Muscle of leg (tissue), 11 donors: ENCODE results near the gene NRGN. TPM values are rescaled to one million over a fixed set of nuclear protein-coding genes. Genes with fewer than 3 reads are reported as not detected.

Experiments used
- DNase-seq: peaks from one replicate; pipeline ENCODE4 v3.0.0; 2013
- H3K27ac ChIP-seq: one replicate; pipeline ENCODE4 v1.5.1; 2013; ENCODE audit warnings: mild to moderate bottlenecking, low read length, control low read depth
- H3K27me3 ChIP-seq: one replicate; pipeline ENCODE4 v1.6.1; 2013; ENCODE audit warnings: low read length; ENCODE audit not compliant: control insufficient read depth, insufficient read depth
- H3K36me3 ChIP-seq: one replicate; pipeline ENCODE4 v1.6.1; 2013; ENCODE audit warnings: low read length; ENCODE audit not compliant: control insufficient read depth, insufficient read depth
- H3K4me1 ChIP-seq: one replicate; pipeline ENCODE4 v1.6.1; 2013; ENCODE audit warnings: low read length; ENCODE audit not compliant: control insufficient read depth, insufficient read depth
- H3K4me3 ChIP-seq: one replicate; pipeline ENCODE4 v1.5.1; 2013; ENCODE audit warnings: low read length, control low read depth
- H3K9me3 ChIP-seq: replicated peaks from 2 replicates; pipeline ENCODE4 v1.6.1; 2013; ENCODE audit warnings: low read depth, low read length; ENCODE audit not compliant: control insufficient read depth
- WGBS: methylation state at CpG from one replicate; pipeline ENCODE4 v1.1.5; 2013; ENCODE audit warnings: missing lambda C conversion rate; ENCODE audit not compliant: insufficient coverage; 5-methylcytosine and 5-hydroxymethylcytosine counted together
- polyA plus RNA-seq, 8 donors: library from polyadenylated mRNA; unstranded; fragments of 120-200 nt; gene quantifications; one replicate each; pipeline versions ENCODE4 v1.2.1 to v1.2.3, GENCODE V29; 2013; ENCODE audit warnings: inconsistent platforms in 1 of 8, low replicate concordance in 1 of 8; ENCODE audit not compliant: insufficient read length in 8 of 8, insufficient read depth in 1 of 8
- total RNA-seq: library from RNA; stranded (reverse); fragments of 120-200 nt; gene quantifications from one replicate; pipeline ENCODE4 v1.2.4, GENCODE V29; 2013

Gene NRGN
- total and polyA plus RNA-seq, 9 donors, result 0.66 to 9.0 (median 6.3) TPM

DNA sequence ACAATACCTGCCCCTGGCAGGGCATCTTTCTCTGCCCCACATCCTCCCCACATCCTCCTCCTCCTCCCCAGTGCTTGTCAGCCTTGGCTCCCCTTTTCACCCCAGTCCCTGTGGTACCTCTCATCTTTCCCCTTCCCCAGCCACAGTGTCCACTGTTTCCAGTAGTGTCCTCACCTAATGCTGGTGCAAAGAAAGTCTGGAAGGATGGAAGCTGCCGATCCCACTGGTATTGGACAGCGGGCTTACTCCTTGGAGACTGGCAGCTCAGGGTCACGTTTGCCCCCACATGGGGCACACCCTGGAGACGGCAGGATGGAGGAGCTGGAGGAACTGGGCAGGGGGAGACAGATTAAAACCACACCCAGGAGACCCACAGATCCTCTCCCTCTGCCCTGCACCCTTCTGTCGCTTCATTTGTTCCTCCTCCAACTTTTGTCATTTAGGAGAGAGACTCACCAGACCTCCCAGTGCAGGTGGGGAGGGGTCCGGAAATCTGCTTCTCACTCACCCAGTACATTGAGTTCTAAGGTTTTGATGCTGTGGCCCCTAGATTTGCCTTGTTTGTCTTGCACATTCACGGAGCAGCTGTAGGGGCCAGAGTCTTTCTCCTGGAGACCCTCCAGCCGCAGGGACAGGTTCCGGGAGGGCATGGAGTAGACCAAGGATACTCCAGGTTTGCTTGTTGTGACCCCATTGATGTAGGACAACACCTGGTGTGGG lies 16.5 kb downstream of the NRGN start:
- peaks cover 92% of the 10 kb centered on the region for H3K27me3 ChIP-seq
- H3K9me3 ChIP-seq, result no peaks in the 10 kb centered on the region
- H3K4me3 ChIP-seq, result no peak overlapping the region
- DNase-seq, result no peak
- no peak overlapping the region for H3K27ac ChIP-seq
- 24% methylated on average over 2 of the region's 9 CpGs for WGBS
- H3K4me1 ChIP-seq, result peaks cover 31% of the 10 kb centered on the region
- H3K36me3 ChIP-seq, result no peaks in the 10 kb centered on the region

DNA sequence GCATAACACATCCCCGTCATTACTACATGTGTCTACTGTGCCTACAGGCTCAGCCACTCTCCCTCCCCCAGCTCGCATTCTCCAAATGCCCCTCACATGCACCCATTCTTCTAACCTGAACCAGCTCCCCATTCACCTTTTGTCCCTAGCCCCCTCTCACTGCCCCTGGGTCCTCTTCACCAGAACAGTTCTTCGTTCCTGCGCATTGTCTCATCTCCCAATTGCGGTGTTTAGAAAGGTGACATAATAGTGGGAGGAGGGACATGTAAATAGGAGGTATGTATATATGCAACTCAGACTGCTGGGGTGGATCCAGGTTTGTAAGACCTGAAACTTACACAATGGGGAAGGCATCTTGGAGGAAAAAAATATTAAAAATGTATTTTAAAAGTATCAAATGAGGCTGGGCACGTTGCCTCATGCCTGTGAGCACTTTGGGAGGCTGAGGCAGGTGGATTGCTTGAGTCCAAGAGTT lies 17.0 kb downstream of the NRGN start:
- Histone ChIP-seq H3K27ac (no peak overlapping the region), H3K4me1 (peaks cover 33% of the 10 kb centered on the region), H3K36me3 (no peaks in the 10 kb centered on the region), H3K9me3 (no peaks in the 10 kb centered on the region), H3K4me3 (no peak overlapping the region), H3K27me3 (peaks cover 92% of the 10 kb centered on the region)
- 15% methylated on average over 5 of the region's 6 CpGs for WGBS
- no peak for DNase-seq

DNA sequence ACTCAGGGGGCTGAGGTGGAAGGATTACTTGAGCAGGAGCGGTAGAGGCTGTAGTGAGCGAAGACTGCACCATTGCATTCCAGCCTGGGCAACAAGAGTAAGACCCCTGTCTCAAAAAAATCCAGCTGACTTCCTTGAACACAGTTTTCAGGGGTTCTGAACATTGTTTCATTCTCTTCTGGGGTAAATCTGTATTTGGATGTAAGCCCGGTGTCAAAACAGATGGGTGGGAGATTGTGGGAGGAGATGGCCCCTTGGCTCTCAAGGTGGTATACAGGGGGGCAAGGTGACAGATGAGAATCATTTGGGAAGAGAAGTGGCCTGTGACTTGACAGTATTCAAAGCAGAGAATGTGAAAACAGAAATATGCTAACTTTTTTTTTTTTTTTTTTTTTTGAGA lies 17.6 kb downstream of the NRGN start:
- WGBS, result 50% methylated on average over 3 of the region's 3 CpGs
- no peak for DNase-seq
- peaks cover 91% of the 10 kb centered on the region for H3K27me3 ChIP-seq
- H3K9me3 ChIP-seq, result no peaks in the 10 kb centered on the region
- no peak overlapping the region for H3K27ac ChIP-seq
- H3K4me3 ChIP-seq, result no peak overlapping the region
- H3K36me3 ChIP-seq, result no peaks in the 10 kb centered on the region
- H3K4me1 ChIP-seq, result peaks cover 36% of the 10 kb centered on the region

DNA sequence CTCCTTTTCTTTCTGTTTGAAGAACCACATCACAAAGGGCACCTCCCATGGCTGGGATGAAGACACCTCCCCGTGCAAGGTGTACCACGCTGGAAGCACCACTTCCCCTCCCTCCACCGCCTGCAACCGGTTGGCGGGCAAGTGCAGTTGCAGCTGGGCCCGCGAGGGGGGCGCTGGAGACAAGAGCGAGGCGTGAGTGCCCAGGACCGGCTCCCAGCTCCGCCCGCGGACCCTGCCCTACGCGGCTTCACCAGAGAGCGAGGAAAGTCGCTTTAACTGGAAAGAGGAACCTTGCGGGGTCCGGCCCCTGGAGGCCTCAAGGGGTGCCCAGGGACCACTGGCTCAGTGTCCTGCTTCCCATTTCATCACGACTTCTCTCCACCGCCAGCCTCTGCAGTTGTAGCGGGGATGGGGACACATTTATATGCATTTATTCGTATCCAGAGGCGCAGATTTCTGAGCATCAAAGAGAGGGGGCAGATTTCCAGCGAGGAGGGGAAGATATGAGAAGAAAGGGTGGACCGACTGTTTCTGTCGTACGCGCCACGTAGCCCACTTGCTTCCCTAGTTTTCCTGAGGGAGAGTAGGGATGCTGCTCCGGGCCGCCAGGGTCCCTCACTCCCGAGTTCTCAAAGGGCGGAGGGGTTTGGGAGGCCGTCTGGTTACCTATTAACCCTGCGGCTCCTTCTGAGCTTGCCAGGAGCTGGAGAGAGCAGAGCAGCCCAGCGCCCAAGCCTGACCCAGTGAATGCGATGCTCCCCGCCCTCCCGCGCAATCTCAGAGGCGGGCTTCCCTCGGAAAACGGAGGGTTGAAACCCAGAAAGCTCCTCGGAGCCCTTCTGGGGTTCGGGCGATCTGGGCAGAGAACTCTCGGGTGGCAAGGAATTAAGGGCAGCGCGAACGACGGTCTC lies 18.9 kb downstream of the NRGN start:
- 2% methylated on average over 48 of the region's 53 CpGs for WGBS
- H3K4me3 ChIP-seq, result peak overlapping the region; percentile 51
- H3K4me1 ChIP-seq, result peaks cover 43% of the 10 kb centered on the region

DNA sequence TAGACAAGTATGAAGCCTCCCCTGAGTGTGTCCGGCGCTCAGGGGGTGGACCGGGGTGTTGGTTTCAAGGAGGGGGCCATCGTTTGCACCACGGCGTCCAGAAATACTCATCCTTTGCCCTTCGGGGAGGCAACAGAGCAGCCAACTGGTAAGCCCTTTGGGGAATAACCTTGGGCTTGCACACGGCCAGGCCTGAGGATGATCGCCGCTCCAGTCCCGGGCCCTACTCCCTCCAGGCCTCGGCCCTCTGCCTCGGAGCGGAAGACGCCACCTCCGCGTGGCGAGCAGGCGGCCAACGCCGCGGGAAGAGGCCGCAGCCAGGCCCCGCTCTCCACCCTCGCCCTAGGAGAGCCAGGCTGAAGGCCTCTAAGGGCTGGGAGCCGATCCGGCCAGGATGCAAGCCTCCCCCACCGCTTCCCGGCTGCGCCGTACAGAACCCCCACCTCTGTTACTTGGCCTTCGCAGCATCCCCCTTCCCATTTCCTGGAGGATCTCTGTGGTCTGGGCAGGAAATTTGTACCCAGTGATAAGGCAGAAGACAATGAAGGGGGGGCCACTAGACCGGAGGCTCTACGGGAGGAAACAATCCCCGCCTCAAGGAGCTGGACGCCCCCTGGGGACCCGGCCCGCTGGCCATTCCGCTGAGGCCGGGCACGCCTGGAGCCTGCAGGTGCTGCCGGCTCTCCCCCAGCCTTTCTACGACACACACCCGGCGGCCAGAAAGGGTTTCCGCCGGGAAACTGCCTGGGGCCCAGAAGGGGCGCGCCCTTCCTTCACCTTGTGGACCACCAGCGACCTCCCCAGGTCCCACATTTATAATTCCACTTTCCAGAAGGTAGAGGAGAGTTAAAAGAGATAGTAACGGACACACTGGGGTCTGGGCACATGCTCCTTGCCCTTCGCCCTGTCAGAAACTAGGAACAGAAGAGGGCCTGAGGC lies 19.8 kb downstream of the NRGN start:
- 4% methylated on average over 39 of the region's 52 CpGs for whole genome bisulfite sequencing
- DNase-seq, result peak; percentile 70
- peak overlapping the region; percentile 51 for H3K4me3 ChIP-seq
- no peaks in the 10 kb centered on the region for H3K9me3 ChIP-seq
- peaks cover 80% of the 10 kb centered on the region for H3K27me3 ChIP-seq
- H3K27ac ChIP-seq, result peak overlapping the region; percentile 86
- H3K36me3 ChIP-seq, result peaks cover 4% of the 10 kb centered on the region
- H3K4me1 ChIP-seq, result peaks cover 44% of the 10 kb centered on the region

More for the DNA sequence above, 18.9 kb downstream of the NRGN start:
- peak; percentile 72 for DNase-seq
- peaks cover 89% of the 10 kb centered on the region for H3K27me3 ChIP-seq
- no peaks in the 10 kb centered on the region for H3K9me3 ChIP-seq
- H3K27ac ChIP-seq, result peak overlapping the region; percentile 72
- no peaks in the 10 kb centered on the region for H3K36me3 ChIP-seq

DNA sequence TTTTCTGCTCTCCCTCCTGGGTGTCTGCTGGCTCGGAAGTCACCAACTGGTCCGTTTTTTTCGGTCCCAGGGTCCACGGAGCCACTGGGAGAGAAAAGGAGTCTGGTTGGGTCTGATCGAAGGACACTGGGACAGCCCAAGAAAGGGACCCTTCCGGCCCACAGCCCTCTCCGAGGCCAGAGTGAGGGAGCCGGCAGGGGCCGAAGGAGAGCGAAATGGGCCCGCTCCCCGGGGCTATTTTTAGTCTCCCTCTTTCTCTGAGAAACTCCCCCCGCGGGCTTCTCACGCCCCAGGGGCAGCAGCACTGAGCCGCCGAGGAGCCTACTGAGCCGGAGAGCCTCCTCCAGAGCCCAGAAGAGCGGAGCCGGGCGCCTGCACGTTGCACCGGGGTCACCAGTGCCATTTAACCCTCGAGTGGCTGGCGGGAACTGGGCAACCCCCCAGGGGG lies 20.5 kb downstream of the NRGN start:
- H3K36me3 ChIP-seq, result peaks cover 9% of the 10 kb centered on the region
- no peaks in the 10 kb centered on the region for H3K9me3 ChIP-seq
- peaks cover 76% of the 10 kb centered on the region for H3K27me3 ChIP-seq
- peak; percentile 28 for DNase-seq
- 2% methylated on average over 25 of the region's 25 CpGs for WGBS
- H3K4me3 ChIP-seq, result peak overlapping the region; percentile 51
- peaks cover 44% of the 10 kb centered on the region for H3K4me1 ChIP-seq
- peak overlapping the region; percentile 86 for H3K27ac ChIP-seq

DNA sequence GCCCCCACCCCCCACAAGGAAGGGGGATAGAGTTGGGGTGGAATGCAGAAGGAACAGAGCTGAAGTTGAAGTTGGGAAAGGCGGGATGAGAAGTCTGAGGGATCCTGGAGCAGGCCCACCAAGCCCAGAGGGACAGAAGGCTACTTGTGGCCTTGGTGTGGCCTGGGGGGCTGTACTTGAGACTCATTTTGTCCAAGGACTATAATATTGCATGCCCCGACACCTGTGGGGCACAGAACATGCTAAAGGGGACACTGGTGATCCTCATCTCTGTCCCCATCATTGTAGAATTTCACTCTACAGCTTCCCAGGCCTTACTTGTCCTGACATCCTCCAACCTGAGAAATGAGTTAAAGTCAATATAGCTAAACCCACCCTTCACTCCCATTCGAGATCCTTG lies 21.1 kb downstream of the NRGN start:
- Histone ChIP-seq H3K4me3 (peak overlapping the region; percentile 51), H3K4me1 (peaks cover 44% of the 10 kb centered on the region), H3K27me3 (peaks cover 75% of the 10 kb centered on the region), H3K27ac (peak overlapping the region; percentile 86), H3K9me3 (no peaks in the 10 kb centered on the region), H3K36me3 (peaks cover 13% of the 10 kb centered on the region)
- DNase-seq, result no peak
- 57% methylated on average over 1 of the region's 3 CpGs for whole genome bisulfite sequencing

DNA sequence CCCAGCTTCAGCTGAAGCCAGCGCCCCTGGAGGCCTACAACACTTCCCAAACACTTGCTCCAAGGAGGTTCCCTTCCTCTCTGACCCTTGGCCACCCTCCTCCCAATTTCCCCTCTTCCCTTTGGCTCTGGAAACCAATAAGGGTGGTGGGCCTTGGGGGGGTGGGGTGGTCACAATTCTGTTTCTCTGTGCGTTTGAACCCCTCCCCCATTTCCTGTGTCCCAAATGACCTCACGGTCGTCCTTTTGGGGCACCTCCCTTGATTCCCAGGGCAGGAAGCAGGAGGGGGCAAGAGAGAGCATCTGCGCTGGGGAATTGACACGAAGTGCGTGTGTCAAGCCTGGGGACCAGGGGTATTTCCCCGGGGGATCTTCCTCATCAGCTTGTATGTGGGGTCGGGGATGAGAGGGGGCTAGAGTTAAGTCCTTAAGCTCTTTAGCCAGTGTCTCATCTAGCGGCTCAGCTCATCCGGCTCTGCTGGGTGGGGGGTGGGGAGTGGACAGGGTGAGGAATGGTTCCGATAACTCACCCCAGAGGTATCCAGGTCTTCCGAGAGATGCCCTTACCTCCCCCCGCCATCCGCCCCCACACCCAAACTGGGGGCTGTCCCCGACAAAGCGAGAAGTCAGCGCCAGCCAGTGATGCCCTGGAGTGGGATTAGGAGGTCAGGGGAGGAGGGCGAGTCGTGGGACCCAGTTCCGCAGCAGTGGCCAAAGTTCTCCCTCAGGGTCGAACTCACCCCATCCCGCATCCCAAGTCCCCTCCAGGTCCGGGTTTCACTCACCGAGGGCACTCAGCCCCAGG lies 21.8 kb downstream of the NRGN start:
- peak overlapping the region; percentile 51 for H3K4me3 ChIP-seq
- H3K9me3 ChIP-seq, result no peaks in the 10 kb centered on the region
- peak overlapping the region; percentile 86 for H3K27ac ChIP-seq
- peaks cover 68% of the 10 kb centered on the region for H3K27me3 ChIP-seq
- peaks cover 44% of the 10 kb centered on the region for H3K4me1 ChIP-seq
- peaks cover 16% of the 10 kb centered on the region for H3K36me3 ChIP-seq
- peak; percentile 19 for DNase-seq
- WGBS, result 5% methylated on average over 10 of the region's 25 CpGs

DNA sequence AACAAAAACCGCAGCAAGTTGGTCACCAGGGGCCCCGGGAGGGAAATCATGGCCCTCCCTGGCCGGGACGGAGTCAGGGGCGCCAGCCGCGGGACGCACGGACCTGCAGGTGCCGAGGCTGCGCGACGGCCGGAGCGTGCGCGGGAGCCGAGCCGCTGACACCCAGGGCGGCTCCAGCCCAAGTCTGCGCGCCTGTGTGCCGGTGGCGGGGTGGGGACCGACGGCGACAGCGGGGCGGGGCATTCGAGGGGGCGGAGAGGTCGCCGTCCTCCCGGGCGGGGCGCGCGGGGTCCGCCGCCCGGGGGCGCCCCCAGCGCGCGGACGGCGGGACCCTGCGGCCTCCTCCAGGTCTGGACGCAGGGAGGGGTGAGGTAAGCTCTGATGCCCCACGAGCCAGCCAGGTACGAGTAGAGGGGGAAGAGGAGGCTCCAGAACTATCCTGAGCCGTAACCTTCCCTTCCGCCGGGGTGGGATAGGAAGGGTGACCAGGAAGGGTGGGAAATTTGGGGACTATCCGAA lies 22.4 kb downstream of the NRGN start, which contains the start of gene ESAM:
TSS of gene ESAM (minus strand) at position 186 of the 519 bp plus-strand sequence. CDS start at position 50, 136 bp downstream.
- peak; percentile 25 for DNase-seq
- Histone ChIP-seq H3K27ac (peak within 1 kb of the TSS; percentile 86), H3K36me3 (peaks cover 20% of the 10 kb centered on the region), H3K27me3 (peaks cover 61% of the 10 kb centered on the region), H3K4me3 (peak within 1 kb of the TSS; percentile 51), H3K9me3 (no peaks in the 10 kb centered on the region), H3K4me1 (peaks cover 43% of the 10 kb centered on the region)
- WGBS, result under 1% methylated on average over 54 of the region's 55 CpGs
